A673 (cell line): Measurements from ENCODE around the gene WDR37. TPM values are rescaled to one million over a fixed set of nuclear protein-coding genes. Genes with fewer than 3 reads are reported as not detected.

Source experiments
- BruUV-seq: library from RNA; stranded (reverse); fragments of 400-500 nt; replicated peaks from 2 replicates; lab custom pipeline; 2021; lab: Mats Ljungman, UMichigan
- CTCF ChIA-PET: fragments of 300-600 bp; sonication (Branson Sonifier 250); formaldehyde crosslinking; loops from one replicate; lab custom pipeline; 2022; ENCODE audit warnings: antibody characterized with exemption; lab: Charles Lee
- POLR2A ChIA-PET: fragments of 300-600 bp; sonication (Branson Sonifier 250); formaldehyde crosslinking; loops from one replicate; lab custom pipeline; 2022; ENCODE audit warnings: antibody characterized with exemption; ENCODE audit not compliant: low non-redundant PET; lab: Charles Lee
- DNase-seq: peaks from one replicate; pipeline ENCODE4 v3.0.0-alpha.2; 2015; ENCODE audit warnings: low spot score
- H3K27ac ChIP-seq: fragments of 200-600 bp; sonication (generic); 2 replicates; pipeline ENCODE4 v1.5.1; 2016; ENCODE audit warnings: mixed run types, low read depth, mild to moderate bottlenecking, mixed read lengths, antibody characterized with exemption, low read length; ENCODE audit not compliant: poor library complexity, severe bottlenecking
- H3K27me3 ChIP-seq: fragments of 200-600 bp; sonication (generic); replicated peaks from 2 replicates; pipeline ENCODE4 v1.6.1; 2017; ENCODE audit warnings: mixed run types, low read depth, mild to moderate bottlenecking, mixed read lengths, antibody characterized with exemption, low read length; ENCODE audit not compliant: insufficient read depth, poor library complexity
- H3K36me3 ChIP-seq: fragments of 200-600 bp; sonication (generic); 2 replicates; pipeline ENCODE4 v1.6.1; 2016; ENCODE audit warnings: mixed run types, mild to moderate bottlenecking, mixed read lengths, antibody characterized with exemption, low read length; ENCODE audit not compliant: insufficient read depth, poor library complexity, severe bottlenecking
- H3K4me1 ChIP-seq: fragments of 200-600 bp; sonication (generic); 2 replicates; pipeline ENCODE4 v1.6.1; 2017; ENCODE audit warnings: mixed run types, mild to moderate bottlenecking, mixed read lengths, antibody characterized with exemption, low read length; ENCODE audit not compliant: insufficient read depth, poor library complexity, severe bottlenecking
- H3K4me3 ChIP-seq: fragments of 200-600 bp; sonication (generic); 2 replicates; pipeline ENCODE4 v1.5.1; 2016; ENCODE audit warnings: low read depth, mixed run types, mild to moderate bottlenecking, mixed read lengths, low read length; ENCODE audit not compliant: poor library complexity, severe bottlenecking
- H3K9me3 ChIP-seq: fragments of 200-600 bp; sonication (generic); 2 replicates; pipeline ENCODE4 v1.6.1; 2016; ENCODE audit warnings: mixed run types, low read depth, mild to moderate bottlenecking, mixed read lengths, antibody characterized with exemption, low read length; ENCODE audit not compliant: poor library complexity, severe bottlenecking
- EZH2 ChIP-seq: fragments of 200-600 bp; sonication (generic); IDR thresholded peaks from 2 replicates; pipeline ENCODE4 v1.6.1; 2017; ENCODE audit warnings: borderline replicate concordance, low read depth, mild to moderate bottlenecking, mixed read lengths, antibody characterized with exemption, low read length; ENCODE audit not compliant: poor library complexity, severe bottlenecking
- intact Hi-C: fragments of 100-400 bp; cut with micrococcal nuclease; formaldehyde crosslinking; loops from one replicate; pipeline ENCODE4 v1.10.0; 2022; ENCODE audit not compliant: unreplicated experiment
- total RNA-seq: library from RNA; stranded (reverse); gene quantifications from 2 replicates; pipeline ENCODE4 v1.2.3, GENCODE V29; 2021
- TF ChIP-seq, protein P1 (sequence below): fragments of 300-800, 200-600 bp; sonication (generic); conservative IDR thresholded peaks from 2 replicates; pipeline ENCODE4 v1.5.1; 2017; ENCODE audit warnings: low read depth, mild to moderate bottlenecking, antibody characterized with exemption, low read length, moderate library complexity, mixed read lengths

Gene WDR37
- total RNA-seq, 1 experiment from 2014 or later, result 12.6 TPM

- BruUV-seq, result no TSS peak
- ChIA-PET CTCF (no interaction called here), POLR2A (no interaction called here)
- Histone ChIP-seq H3K36me3 (no peaks in the 10 kb centered on the region), H3K4me1 (no peaks in the 10 kb centered on the region), H3K4me3 (no peak overlapping the region), H3K27me3 (peaks cover 10% of the 10 kb centered on the region), H3K27ac (no peak overlapping the region), H3K9me3 (no peaks in the 10 kb centered on the region)
- TF ChIP-seq, protein P1, sequence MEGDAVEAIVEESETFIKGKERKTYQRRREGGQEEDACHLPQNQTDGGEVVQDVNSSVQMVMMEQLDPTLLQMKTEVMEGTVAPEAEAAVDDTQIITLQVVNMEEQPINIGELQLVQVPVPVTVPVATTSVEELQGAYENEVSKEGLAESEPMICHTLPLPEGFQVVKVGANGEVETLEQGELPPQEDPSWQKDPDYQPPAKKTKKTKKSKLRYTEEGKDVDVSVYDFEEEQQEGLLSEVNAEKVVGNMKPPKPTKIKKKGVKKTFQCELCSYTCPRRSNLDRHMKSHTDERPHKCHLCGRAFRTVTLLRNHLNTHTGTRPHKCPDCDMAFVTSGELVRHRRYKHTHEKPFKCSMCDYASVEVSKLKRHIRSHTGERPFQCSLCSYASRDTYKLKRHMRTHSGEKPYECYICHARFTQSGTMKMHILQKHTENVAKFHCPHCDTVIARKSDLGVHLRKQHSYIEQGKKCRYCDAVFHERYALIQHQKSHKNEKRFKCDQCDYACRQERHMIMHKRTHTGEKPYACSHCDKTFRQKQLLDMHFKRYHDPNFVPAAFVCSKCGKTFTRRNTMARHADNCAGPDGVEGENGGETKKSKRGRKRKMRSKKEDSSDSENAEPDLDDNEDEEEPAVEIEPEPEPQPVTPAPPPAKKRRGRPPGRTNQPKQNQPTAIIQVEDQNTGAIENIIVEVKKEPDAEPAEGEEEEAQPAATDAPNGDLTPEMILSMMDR, result no peak
- TF ChIP-seq EZH2, result no peak
- DNase-seq, result no peak
- intact Hi-C loops, result no loop called here
Measured at GRCh38 chr10:1173091-1173490, 116.9 kb downstream of the WDR37 start.

- no peak for DNase-seq
- Histone ChIP-seq H3K36me3 (no peaks in the 10 kb centered on the region), H3K4me1 (no peaks in the 10 kb centered on the region), H3K4me3 (no peak overlapping the region), H3K9me3 (no peaks in the 10 kb centered on the region), H3K27me3 (peaks cover 8% of the 10 kb centered on the region), H3K27ac (no peak overlapping the region)
- BruUV-seq, result no TSS peak
- TF ChIP-seq, protein P1, result no peak
- TF ChIP-seq EZH2, result no peak
- POLR2A ChIA-PET, result no interaction called here
- intact Hi-C loops, result no loop called here
- CTCF ChIA-PET, result no interaction called here
Measured at GRCh38 chr10:1174022-1174421, 117.8 kb downstream of the WDR37 start.

DNA sequence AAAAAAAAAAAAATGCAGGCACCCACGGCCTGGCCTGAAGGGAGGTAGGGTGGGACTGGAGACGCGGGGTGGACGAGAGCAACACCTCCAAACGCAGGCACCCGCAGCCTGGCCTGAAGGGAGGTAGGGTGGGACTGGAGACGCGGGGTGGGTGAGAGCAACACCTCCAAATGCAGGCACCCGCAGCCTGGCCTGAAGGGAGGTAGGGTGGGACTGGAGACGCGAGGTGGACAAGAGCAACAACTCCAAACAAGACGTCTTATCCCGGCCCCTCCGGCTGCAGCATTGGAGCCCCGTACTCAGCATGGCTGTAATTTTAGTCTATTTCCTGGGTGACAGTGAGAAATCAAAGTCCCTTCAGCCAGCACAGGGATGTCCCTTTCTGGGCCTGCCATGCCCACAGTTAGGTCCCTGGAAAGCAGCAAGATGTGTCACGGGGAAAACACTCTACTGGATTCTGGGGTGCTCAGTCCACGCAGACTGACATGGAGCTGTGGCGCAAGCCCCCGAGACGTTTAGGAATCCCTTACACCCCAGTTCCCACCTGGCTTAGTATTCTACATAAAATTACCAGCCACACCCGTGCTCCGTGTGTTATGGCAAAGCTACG lies 119.9 kb downstream of the WDR37 start:
- no peaks in the 10 kb centered on the region for H3K36me3 ChIP-seq
- intact Hi-C loops, result no loop called here
- no peak overlapping the region for H3K27ac ChIP-seq
- H3K9me3 ChIP-seq, result no peaks in the 10 kb centered on the region
- DNase-seq, result no peak
- H3K27me3 ChIP-seq, result peaks cover 16% of the 10 kb centered on the region
- POLR2A ChIA-PET, result no interaction called here
- BruUV-seq, result no TSS peak
- TF ChIP-seq, protein P1, result no peak
- no peak for TF ChIP-seq EZH2
- no peaks in the 10 kb centered on the region for H3K4me1 ChIP-seq
- CTCF ChIA-PET, result no interaction called here
- no peak overlapping the region for H3K4me3 ChIP-seq
